Measurements from ENCODE around the gene E2F4.

E2F4 gene

GRCh38 chr16:67206838-67207248 is 14.9 kb downstream of the E2F4 start:
- Histone ChIP-seq H3K9me3 (ENCODE audit: control insufficient read depth in 5 of 5, low read length in 5 of 5) (no peaks in the 10 kb centered on the region), H3K27me3 (ENCODE audit: control insufficient read depth in 5 of 5, insufficient read depth in 4 of 5, low read length in 5 of 5) (no peaks in the 10 kb centered on the region), H3K36me3 (ENCODE audit: control insufficient read depth in 5 of 5, insufficient read depth in 5 of 5, low read length in 5 of 5) (peaks cover 0 to 77% (median 39%) of the 10 kb centered on the region in 5 donors), H3K4me1 (ENCODE audit: control insufficient read depth in 5 of 5, insufficient read depth in 5 of 5, low read length in 5 of 5) (no peaks in the 10 kb centered on the region), H3K4me3 (ENCODE audit: low read depth in 1 of 5, low read length in 5 of 5) (no peak overlapping the region), H3K9ac (ENCODE audit: low read length in 5 of 5) (no peak overlapping the region), H3K27ac (ENCODE audit: low read depth, low read length) (no peak overlapping the region)

GRCh38 chr16:67207249-67208091 is 15.5 kb downstream of the E2F4 start:
- Histone ChIP-seq H3K9me3 (ENCODE audit: control insufficient read depth in 5 of 5, low read length in 5 of 5) (no peaks in the 10 kb centered on the region), H3K4me1 (ENCODE audit: control insufficient read depth in 5 of 5, insufficient read depth in 5 of 5, low read length in 5 of 5) (no peaks in the 10 kb centered on the region), H3K27me3 (ENCODE audit: control insufficient read depth in 5 of 5, insufficient read depth in 4 of 5, low read length in 5 of 5) (no peaks in the 10 kb centered on the region), H3K36me3 (ENCODE audit: control insufficient read depth in 5 of 5, insufficient read depth in 5 of 5, low read length in 5 of 5) (peaks cover 0 to 71% (median 33%) of the 10 kb centered on the region in 5 donors), H3K9ac (ENCODE audit: low read length in 5 of 5) (no peak overlapping the region), H3K4me3 (ENCODE audit: low read depth in 1 of 5, low read length in 5 of 5) (no peak overlapping the region), H3K27ac (ENCODE audit: low read depth, low read length) (no peak overlapping the region)

GRCh38 chr16:67208154-67208896 is 16.4 kb downstream of the E2F4 start:
- H3K27me3 ChIP-seq (ENCODE audit: control insufficient read depth in 5 of 5, insufficient read depth in 4 of 5, low read length in 5 of 5), result no peaks in the 10 kb centered on the region
- H3K9ac ChIP-seq (ENCODE audit: low read length in 5 of 5), result no peak overlapping the region
- H3K9me3 ChIP-seq (ENCODE audit: control insufficient read depth in 5 of 5, low read length in 5 of 5), result no peaks in the 10 kb centered on the region
- peaks cover 0 to 7% (median 3%) of the 10 kb centered on the region in 5 donors for H3K4me1 ChIP-seq (ENCODE audit: control insufficient read depth in 5 of 5, insufficient read depth in 5 of 5, low read length in 5 of 5)
- H3K4me3 ChIP-seq (ENCODE audit: low read depth in 1 of 5, low read length in 5 of 5), result no peak overlapping the region
- H3K27ac ChIP-seq (ENCODE audit: low read depth, low read length), result no peak overlapping the region
- H3K36me3 ChIP-seq (ENCODE audit: control insufficient read depth in 5 of 5, insufficient read depth in 5 of 5, low read length in 5 of 5), result peaks cover 0 to 63% (median 26%) of the 10 kb centered on the region in 5 donors

GRCh38 chr16:67209565-67209964 is 17.6 kb downstream of the E2F4 start:
- Histone ChIP-seq H3K9ac (ENCODE audit: low read length in 5 of 5) (no peak overlapping the region), H3K4me3 (ENCODE audit: low read depth in 1 of 5, low read length in 5 of 5) (no peak overlapping the region)

GRCh38 chr16:67210069-67210937 is 18.3 kb downstream of the E2F4 start:
- H3K9me3 ChIP-seq (ENCODE audit: control insufficient read depth in 5 of 5, low read length in 5 of 5), result no peaks in the 10 kb centered on the region
- H3K9ac ChIP-seq (ENCODE audit: low read length in 5 of 5), result no peak overlapping the region
- H3K4me1 ChIP-seq (ENCODE audit: control insufficient read depth in 5 of 5, insufficient read depth in 5 of 5, low read length in 5 of 5), result peaks cover 0 to 11% (median 3%) of the 10 kb centered on the region in 5 donors
- H3K27ac ChIP-seq (ENCODE audit: low read depth, low read length), result no peak overlapping the region
- H3K27me3 ChIP-seq (ENCODE audit: control insufficient read depth in 5 of 5, insufficient read depth in 4 of 5, low read length in 5 of 5), result no peaks in the 10 kb centered on the region
- no peak overlapping the region for H3K4me3 ChIP-seq (ENCODE audit: low read depth in 1 of 5, low read length in 5 of 5)
- peaks cover 0 to 51% (median 16%) of the 10 kb centered on the region in 5 donors for H3K36me3 ChIP-seq (ENCODE audit: control insufficient read depth in 5 of 5, insufficient read depth in 5 of 5, low read length in 5 of 5)

More at GRCh38 chr16:67209565-67209964, 17.6 kb downstream of the E2F4 start:
- H3K9me3 ChIP-seq (ENCODE audit: control insufficient read depth in 5 of 5, low read length in 5 of 5), result no peaks in the 10 kb centered on the region
- no peaks in the 10 kb centered on the region for H3K27me3 ChIP-seq (ENCODE audit: control insufficient read depth in 5 of 5, insufficient read depth in 4 of 5, low read length in 5 of 5)
- no peak overlapping the region for H3K27ac ChIP-seq (ENCODE audit: low read depth, low read length)
- peaks cover 0 to 51% (median 16%) of the 10 kb centered on the region in 5 donors for H3K36me3 ChIP-seq (ENCODE audit: control insufficient read depth in 5 of 5, insufficient read depth in 5 of 5, low read length in 5 of 5)
- peaks cover 0 to 11% (median 3%) of the 10 kb centered on the region in 5 donors for H3K4me1 ChIP-seq (ENCODE audit: control insufficient read depth in 5 of 5, insufficient read depth in 5 of 5, low read length in 5 of 5)

- no peaks in the 10 kb centered on the region for H3K27me3 ChIP-seq (ENCODE audit: control insufficient read depth in 5 of 5, insufficient read depth in 4 of 5, low read length in 5 of 5)
- peaks cover under 1 to 24% (median 13%) of the 10 kb centered on the region in 5 donors for H3K4me1 ChIP-seq (ENCODE audit: control insufficient read depth in 5 of 5, insufficient read depth in 5 of 5, low read length in 5 of 5)
- H3K4me3 ChIP-seq (ENCODE audit: low read depth in 1 of 5, low read length in 5 of 5), result no peak overlapping the region
- H3K9ac ChIP-seq (ENCODE audit: low read length in 5 of 5), result no peak overlapping the region
- H3K36me3 ChIP-seq (ENCODE audit: control insufficient read depth in 5 of 5, insufficient read depth in 5 of 5, low read length in 5 of 5), result peaks cover 0 to 40% (median 13%) of the 10 kb centered on the region in 5 donors
- no peak overlapping the region for H3K27ac ChIP-seq (ENCODE audit: low read depth, low read length)
- no peaks in the 10 kb centered on the region for H3K9me3 ChIP-seq (ENCODE audit: control insufficient read depth in 5 of 5, low read length in 5 of 5)
Measured at GRCh38 chr16:67211674-67212073, 19.7 kb downstream of the E2F4 start.

- Histone ChIP-seq H3K27ac (ENCODE audit: low read depth, low read length) (no peak overlapping the region), H3K4me1 (ENCODE audit: control insufficient read depth in 5 of 5, insufficient read depth in 5 of 5, low read length in 5 of 5) (peaks cover 8 to 35% (median 24%) of the 10 kb centered on the region in 5 donors), H3K9me3 (ENCODE audit: control insufficient read depth in 5 of 5, low read length in 5 of 5) (no peaks in the 10 kb centered on the region), H3K36me3 (ENCODE audit: control insufficient read depth in 5 of 5, insufficient read depth in 5 of 5, low read length in 5 of 5) (peaks cover 0 to 31% (median 8%) of the 10 kb centered on the region in 5 donors), H3K4me3 (ENCODE audit: low read depth in 1 of 5, low read length in 5 of 5) (no peak overlapping the region), H3K9ac (ENCODE audit: low read length in 5 of 5) (no peak overlapping the region), H3K27me3 (ENCODE audit: control insufficient read depth in 5 of 5, insufficient read depth in 4 of 5, low read length in 5 of 5) (no peaks in the 10 kb centered on the region)
Measured at GRCh38 chr16:67212766-67213165, 20.8 kb downstream of the E2F4 start.

- Histone ChIP-seq H3K36me3 (ENCODE audit: control insufficient read depth in 5 of 5, insufficient read depth in 5 of 5, low read length in 5 of 5) (peaks cover 0 to 29% (median 8%) of the 10 kb centered on the region in 5 donors), H3K9ac (ENCODE audit: low read length in 5 of 5) (no peak overlapping the region), H3K4me3 (ENCODE audit: low read depth in 1 of 5, low read length in 5 of 5) (no peak overlapping the region), H3K4me1 (ENCODE audit: control insufficient read depth in 5 of 5, insufficient read depth in 5 of 5, low read length in 5 of 5) (peaks cover 9 to 36% (median 26%) of the 10 kb centered on the region in 5 donors), H3K9me3 (ENCODE audit: control insufficient read depth in 5 of 5, low read length in 5 of 5) (no peaks in the 10 kb centered on the region), H3K27me3 (ENCODE audit: control insufficient read depth in 5 of 5, insufficient read depth in 4 of 5, low read length in 5 of 5) (no peaks in the 10 kb centered on the region), H3K27ac (ENCODE audit: low read depth, low read length) (no peak overlapping the region)
Measured at GRCh38 chr16:67213197-67214019, 21.5 kb downstream of the E2F4 start.

GRCh38 chr16:67215706-67216105 is 23.8 kb downstream of the E2F4 start:
- Histone ChIP-seq H3K9ac (ENCODE audit: low read length in 5 of 5) (no peak overlapping the region), H3K36me3 (ENCODE audit: control insufficient read depth in 5 of 5, insufficient read depth in 5 of 5, low read length in 5 of 5) (peaks cover 0 to 14% (median 7%) of the 10 kb centered on the region in 5 donors), H3K4me1 (ENCODE audit: control insufficient read depth in 5 of 5, insufficient read depth in 5 of 5, low read length in 5 of 5) (peaks cover 9 to 36% (median 26%) of the 10 kb centered on the region in 5 donors), H3K4me3 (ENCODE audit: low read depth in 1 of 5, low read length in 5 of 5) (no peak overlapping the region), H3K27ac (ENCODE audit: low read depth, low read length) (no peak overlapping the region), H3K9me3 (ENCODE audit: control insufficient read depth in 5 of 5, low read length in 5 of 5) (no peaks in the 10 kb centered on the region), H3K27me3 (ENCODE audit: control insufficient read depth in 5 of 5, insufficient read depth in 4 of 5, low read length in 5 of 5) (no peaks in the 10 kb centered on the region)
